ENCODE data around the gene GDI1.

GRCh38 chrX:154399527-154400368, 37.2 kb upstream of the GDI1 start:
- TF ChIP-seq REST (IDR thresholded peaks at IDR 0.05; ENCODE audit: low read depth, low read length) (no peak), CHD2 (IDR thresholded peaks at IDR 0.05; ENCODE audit: borderline replicate concordance, low read depth, low read length) (no peak), ATF2 (IDR thresholded peaks at IDR 0.05; ENCODE audit: low read length) (no peak), POLR2A (IDR thresholded peaks at IDR 0.05; ENCODE audit: low read depth, low read length) (peak; percentile 48), CTCF (IDR thresholded peaks at IDR 0.05 in 2 of 3, conservative IDR thresholded peaks at IDR 0.05 in 1 of 3; ENCODE audit: control insufficient read depth in 2 of 3, extremely low read depth in 1 of 3, insufficient read depth in 1 of 3, low read depth in 3 of 3, low read length in 3 of 3) (no peak), NKRF (conservative IDR thresholded peaks at IDR 0.05) (no peak), TBL1XR1 (IDR thresholded peaks at IDR 0.05; ENCODE audit: low read depth, low read length) (no peak), KDM1A (IDR thresholded peaks at IDR 0.05; ENCODE audit: borderline replicate concordance) (no peak), HDAC6 (IDR thresholded peaks at IDR 0.05; ENCODE audit: unreplicated experiment) (no peak), POLR2AphosphoS5 (IDR thresholded peaks at IDR 0.05; ENCODE audit: low read length) (peak; percentile 66), ETV6 (conservative IDR thresholded peaks at IDR 0.05 in 1 of 2, IDR thresholded peaks at IDR 0.05 in 1 of 2; ENCODE audit: borderline replicate concordance in 1 of 2, low read depth in 1 of 2) (no peak), USF1 (IDR thresholded peaks at IDR 0.05; ENCODE audit: borderline replicate concordance, extremely low read length, insufficient read depth, low read depth, low read length) (no peak), EZH2 (IDR thresholded peaks at IDR 0.05; ENCODE audit: borderline replicate concordance, control insufficient read depth, low read depth, low read length) (no peak), EP300 (IDR thresholded peaks at IDR 0.05; ENCODE audit: borderline replicate concordance in 1 of 2, control insufficient read depth in 1 of 2, low read depth in 2 of 2, low read length in 2 of 2) (no peak)
